ENCODE results near the gene LTN1. TPM values are rescaled to one million over a fixed set of nuclear protein-coding genes. Genes with fewer than 3 reads are reported as not detected.
"Not testable (repeated sequence)": the region's sequence is repeated elsewhere in the genome, so short reads cannot be mapped to it uniquely, and the experiment has no call there.

The LTN1 gene
- total RNA-seq, 1 donor from 2014 or later = 24.9 TPM

DNA sequence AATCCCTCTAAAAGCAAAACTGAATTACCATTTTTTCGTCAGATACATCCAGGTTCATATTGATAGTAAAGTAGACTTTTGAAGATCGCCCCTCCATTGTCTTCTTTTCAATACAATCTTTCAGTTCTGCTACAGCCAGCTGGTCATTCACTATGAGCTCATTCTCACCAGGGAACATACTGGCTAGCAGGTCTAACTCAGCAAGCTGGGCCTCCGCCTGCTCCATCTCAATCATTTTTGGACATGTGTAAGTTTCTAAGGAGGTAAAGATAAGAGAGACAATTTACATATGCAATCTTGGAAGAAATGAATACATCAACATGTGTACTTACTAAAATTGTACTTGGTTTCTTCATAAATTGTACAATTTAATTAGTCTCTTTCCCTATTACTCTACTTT, 15.7 kb upstream of the LTN1 start:
- intact Hi-C loops (cut with micrococcal nuclease) = no loop called here

DNA sequence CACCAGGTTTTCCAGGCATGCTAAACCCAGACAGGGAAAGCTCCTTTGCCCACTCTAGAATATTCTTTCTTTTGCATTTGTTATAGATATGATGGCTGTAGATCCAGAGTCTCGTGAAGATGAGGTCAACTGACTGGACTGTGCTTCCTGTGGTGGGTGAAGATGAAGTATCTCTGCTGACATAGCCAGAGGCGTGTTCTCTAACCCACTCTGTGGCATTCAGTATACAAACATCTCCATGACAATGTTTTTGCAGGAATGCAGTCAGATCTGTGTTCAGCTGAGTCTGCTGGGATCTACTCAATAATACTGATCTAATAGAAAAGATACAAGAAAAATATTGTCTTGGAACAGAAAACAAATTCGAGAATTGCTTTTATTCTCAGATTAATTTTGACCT, 15.1 kb upstream of the LTN1 start:
- H3K27me3 Mint-ChIP-seq (ENCODE audit: low read depth) = no peaks in the 10 kb centered on the region
- H3K9me3 Mint-ChIP-seq = no peaks in the 10 kb centered on the region
- no peak overlapping the region for H3K27ac Mint-ChIP-seq
- H3K36me3 Mint-ChIP-seq (ENCODE audit: low read depth) = peaks cover 10% of the 10 kb centered on the region
- intact Hi-C loops (cut with micrococcal nuclease) = no loop called here
- peaks cover 2% of the 10 kb centered on the region for H3K4me1 Mint-ChIP-seq (ENCODE audit: low read depth)
- no peak overlapping the region for H3K4me3 Mint-ChIP-seq (ENCODE audit: low read depth)
- DNase-seq (ENCODE audit: low spot score) = no peak

More for the DNA sequence above, 15.7 kb upstream of the LTN1 start:
- no peaks in the 10 kb centered on the region for H3K9me3 Mint-ChIP-seq
- H3K27ac Mint-ChIP-seq = no peak overlapping the region
- H3K27me3 Mint-ChIP-seq (ENCODE audit: low read depth) = no peaks in the 10 kb centered on the region
- no peak overlapping the region for H3K4me3 Mint-ChIP-seq (ENCODE audit: low read depth)
- H3K4me1 Mint-ChIP-seq (ENCODE audit: low read depth) = peaks cover 2% of the 10 kb centered on the region
- no peak for DNase-seq (ENCODE audit: low spot score)
- peaks cover 10% of the 10 kb centered on the region for H3K36me3 Mint-ChIP-seq (ENCODE audit: low read depth)

- peaks cover 2% of the 10 kb centered on the region for H3K4me1 Mint-ChIP-seq (ENCODE audit: low read depth)
- H3K9me3 Mint-ChIP-seq = no peaks in the 10 kb centered on the region
- H3K27ac Mint-ChIP-seq = no peak overlapping the region
- no peak for DNase-seq (ENCODE audit: low spot score)
- H3K27me3 Mint-ChIP-seq (ENCODE audit: low read depth) = no peaks in the 10 kb centered on the region
- peaks cover 10% of the 10 kb centered on the region for H3K36me3 Mint-ChIP-seq (ENCODE audit: low read depth)
- intact Hi-C loops (cut with micrococcal nuclease) = no loop called here
- H3K4me3 Mint-ChIP-seq (ENCODE audit: low read depth) = no peak overlapping the region
Observed at GRCh38 chr21:29007135-29007534, 14.5 kb upstream of the LTN1 start.

- intact Hi-C loops (cut with micrococcal nuclease) = no loop called here
- Mint-ChIP-seq H3K36me3 (ENCODE audit: low read depth) (peaks cover 10% of the 10 kb centered on the region), H3K27me3 (ENCODE audit: low read depth) (no peaks in the 10 kb centered on the region), H3K4me3 (ENCODE audit: low read depth) (no peak overlapping the region), H3K27ac (no peak overlapping the region), H3K4me1 (ENCODE audit: low read depth) (peaks cover 2% of the 10 kb centered on the region), H3K9me3 (no peaks in the 10 kb centered on the region)
- DNase-seq (ENCODE audit: low spot score) = no peak
Observed at GRCh38 chr21:29005696-29006095, 13.0 kb upstream of the LTN1 start.

- intact Hi-C loops (cut with micrococcal nuclease) = loop anchor here (1.0 kb wide), 3 partner anchors 9 to 71 kb away; partner anchors contain the start of genes CCT8 and USP16
- no peaks in the 10 kb centered on the region for H3K9me3 Mint-ChIP-seq
- H3K36me3 Mint-ChIP-seq (ENCODE audit: low read depth) = peaks cover 4% of the 10 kb centered on the region
Observed at GRCh38 chr21:29002442-29003144, 9.9 kb upstream of the LTN1 start.

GRCh38 chr21:28993293-28993629, 584 bp upstream of the LTN1 start:
- Mint-ChIP-seq H3K4me3 (ENCODE audit: low read depth) (peak overlapping the region; percentile 95), H3K27me3 (ENCODE audit: low read depth) (no peaks in the 10 kb centered on the region), H3K36me3 (ENCODE audit: low read depth) (peaks cover 8% of the 10 kb centered on the region), H3K27ac (peak overlapping the region; percentile 95), H3K9me3 (no peaks in the 10 kb centered on the region), H3K4me1 (ENCODE audit: low read depth) (peaks cover 28% of the 10 kb centered on the region)
- intact Hi-C loops (cut with micrococcal nuclease) = loop anchor here (1.0 to 2.0 kb wide), 4 partner anchors 9 to 306 kb away; partner anchors contain the start of genes BACH1 and USP16
- no peak for DNase-seq (ENCODE audit: low spot score)

More at GRCh38 chr21:29002442-29003144, 9.9 kb upstream of the LTN1 start:
- Mint-ChIP-seq H3K4me3 (ENCODE audit: low read depth) (peak overlapping the region; percentile 86), H3K27me3 (ENCODE audit: low read depth) (no peaks in the 10 kb centered on the region), H3K27ac (peak overlapping the region; percentile 93), H3K4me1 (ENCODE audit: low read depth) (peaks cover 2% of the 10 kb centered on the region)
- DNase-seq (ENCODE audit: low spot score) = peak; percentile 93

- no peak for DNase-seq (ENCODE audit: low spot score)
- H3K27me3 Mint-ChIP-seq (ENCODE audit: low read depth) = no peaks in the 10 kb centered on the region
- intact Hi-C loops (cut with micrococcal nuclease) = loop anchor here (1.0 to 2.0 kb wide), 3 partner anchors 81 to 307 kb away; partner anchors contain the start of genes BACH1 and CCT8
- H3K9me3 Mint-ChIP-seq = no peaks in the 10 kb centered on the region
- H3K4me1 Mint-ChIP-seq (ENCODE audit: low read depth) = peaks cover 30% of the 10 kb centered on the region
- H3K27ac Mint-ChIP-seq = peak overlapping the region; percentile 95
- peak overlapping the region; percentile 95 for H3K4me3 Mint-ChIP-seq (ENCODE audit: low read depth)
- peaks cover 11% of the 10 kb centered on the region for H3K36me3 Mint-ChIP-seq (ENCODE audit: low read depth)
Observed at GRCh38 chr21:28991861-28992525, 684 bp downstream of the LTN1 start.

- Mint-ChIP-seq H3K36me3 (ENCODE audit: low read depth) (peaks cover 34% of the 10 kb centered on the region), H3K4me1 (ENCODE audit: low read depth) (peaks cover 26% of the 10 kb centered on the region), H3K27ac (peak overlapping the region; percentile 54)
- intact Hi-C loops (cut with micrococcal nuclease); H3K4me3 Mint-ChIP-seq (ENCODE audit: low read depth); DNase-seq (ENCODE audit: low spot score); H3K27me3 Mint-ChIP-seq (ENCODE audit: low read depth); H3K9me3 Mint-ChIP-seq: not testable (repeated sequence)
Observed at GRCh38 chr21:28988146-28988545, 4.5 kb downstream of the LTN1 start.

- peaks cover 49% of the 10 kb centered on the region for H3K36me3 Mint-ChIP-seq (ENCODE audit: low read depth)
- intact Hi-C loops (cut with micrococcal nuclease) = no loop called here
- H3K27ac Mint-ChIP-seq = no peak overlapping the region
- H3K9me3 Mint-ChIP-seq = no peaks in the 10 kb centered on the region
- no peak overlapping the region for H3K4me3 Mint-ChIP-seq (ENCODE audit: low read depth)
- H3K27me3 Mint-ChIP-seq (ENCODE audit: low read depth) = no peaks in the 10 kb centered on the region
- H3K4me1 Mint-ChIP-seq (ENCODE audit: low read depth) = peaks cover 23% of the 10 kb centered on the region
- no peak for DNase-seq (ENCODE audit: low spot score)
Observed at GRCh38 chr21:28986677-28987076, 6.0 kb downstream of the LTN1 start.

DNA sequence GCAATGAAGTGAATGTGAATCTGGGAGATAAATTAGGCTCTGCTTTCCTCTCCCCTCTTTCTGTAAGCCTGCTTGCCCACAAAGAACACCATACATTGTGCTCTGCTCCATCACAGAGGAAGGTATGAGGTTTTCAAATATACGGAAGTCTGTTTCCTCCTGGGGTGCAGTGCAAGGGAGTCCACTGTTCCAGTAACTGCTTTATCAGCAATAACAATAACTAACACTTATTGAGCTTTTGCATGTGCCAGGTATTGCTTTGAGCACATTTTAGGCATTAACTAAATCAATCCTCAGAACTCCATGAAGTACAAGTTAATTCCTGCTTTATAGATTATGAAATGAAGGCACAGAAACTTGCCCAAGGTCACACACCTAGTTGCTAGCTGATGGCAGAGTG, 10.0 kb downstream of the LTN1 start:
- no peak for DNase-seq (ENCODE audit: low spot score)
- no peak overlapping the region for H3K27ac Mint-ChIP-seq
- peaks cover 67% of the 10 kb centered on the region for H3K36me3 Mint-ChIP-seq (ENCODE audit: low read depth)

DNA sequence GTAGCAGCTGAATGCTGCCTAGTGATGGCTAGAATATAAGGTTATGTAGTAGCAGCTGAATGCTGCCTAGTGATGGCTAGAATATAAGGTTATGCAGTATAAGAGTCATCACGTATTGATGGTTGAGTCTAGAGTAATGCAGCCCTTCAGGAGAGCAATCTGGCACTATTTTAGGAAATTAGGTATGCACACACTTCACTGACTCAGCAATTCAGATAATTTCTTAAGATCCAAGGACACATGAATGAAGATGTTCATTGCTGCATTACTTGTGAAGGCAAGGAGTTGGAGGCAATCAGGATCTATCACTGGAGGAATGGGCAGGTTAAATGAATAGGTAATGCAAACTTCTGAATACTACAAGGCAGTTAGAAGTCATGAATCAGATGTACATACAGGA, 13.6 kb downstream of the LTN1 start:
- H3K36me3 Mint-ChIP-seq (ENCODE audit: low read depth) = peaks cover 66% of the 10 kb centered on the region
- H3K27me3 Mint-ChIP-seq (ENCODE audit: low read depth) = no peaks in the 10 kb centered on the region
- no peaks in the 10 kb centered on the region for H3K9me3 Mint-ChIP-seq
- H3K4me3 Mint-ChIP-seq (ENCODE audit: low read depth) = no peak overlapping the region
- intact Hi-C loops (cut with micrococcal nuclease) = no loop called here
- DNase-seq (ENCODE audit: low spot score) = no peak
- peaks cover 5% of the 10 kb centered on the region for H3K4me1 Mint-ChIP-seq (ENCODE audit: low read depth)
- no peak overlapping the region for H3K27ac Mint-ChIP-seq

More for the DNA sequence above, 10.0 kb downstream of the LTN1 start:
- Mint-ChIP-seq H3K4me1 (ENCODE audit: low read depth) (peaks cover 5% of the 10 kb centered on the region), H3K27me3 (ENCODE audit: low read depth) (no peaks in the 10 kb centered on the region), H3K4me3 (ENCODE audit: low read depth) (no peak overlapping the region), H3K9me3 (no peaks in the 10 kb centered on the region)
- intact Hi-C loops (cut with micrococcal nuclease) = no loop called here

GRCh38 chr21:28975397-28975796, 17.3 kb downstream of the LTN1 start:
- H3K27ac Mint-ChIP-seq = peak overlapping the region; percentile 9

GRCh38 chr21:28974531-28975227, 18.0 kb downstream of the LTN1 start:
- no peak overlapping the region for H3K27ac Mint-ChIP-seq
- peaks cover 65% of the 10 kb centered on the region for H3K36me3 Mint-ChIP-seq (ENCODE audit: low read depth)
- H3K27me3 Mint-ChIP-seq (ENCODE audit: low read depth) = no peaks in the 10 kb centered on the region
- peaks cover 5% of the 10 kb centered on the region for H3K9me3 Mint-ChIP-seq
- no peaks in the 10 kb centered on the region for H3K4me1 Mint-ChIP-seq (ENCODE audit: low read depth)
- no peak for DNase-seq (ENCODE audit: low spot score)
- no peak overlapping the region for H3K4me3 Mint-ChIP-seq (ENCODE audit: low read depth)
- intact Hi-C loops (cut with micrococcal nuclease) = no loop called here

More at GRCh38 chr21:28975397-28975796, 17.3 kb downstream of the LTN1 start:
- intact Hi-C loops (cut with micrococcal nuclease) = no loop called here
- no peaks in the 10 kb centered on the region for H3K4me1 Mint-ChIP-seq (ENCODE audit: low read depth)
- no peak overlapping the region for H3K4me3 Mint-ChIP-seq (ENCODE audit: low read depth)
- peaks cover 62% of the 10 kb centered on the region for H3K36me3 Mint-ChIP-seq (ENCODE audit: low read depth)
- H3K27me3 Mint-ChIP-seq (ENCODE audit: low read depth) = no peaks in the 10 kb centered on the region
- peaks cover 5% of the 10 kb centered on the region for H3K9me3 Mint-ChIP-seq
- no peak for DNase-seq (ENCODE audit: low spot score)

Measured in activated T-helper 2 cell treated with anti-CD3 and anti-CD28 coated beads, Interferon-gamma antibody, Interleukin-2, Interleukin-4, amounts not matched to agents 10 μg/mL and 5 μg/mL and 100 μg/mL, durations not matched to agents 14 hours and 24 hours and 36 hours (primary cell).